Activated T-helper 17 cell treated with anti-CD3 and anti-CD28 coated beads, Interleukin-2, amount 50 U/mL, for 72 hours (primary cell): ENCODE data around the gene ZBTB9. TPM values are rescaled to one million over a fixed set of nuclear protein-coding genes. Genes with fewer than 3 reads are reported as not detected.
A peak's percentile ranks its signal among the peaks of the same experiment; 100 is the strongest.

Source experiments
- ATAC-seq: fragments of 150-1000 bp; cut with Tn5 transposase; replicated peaks from 2 replicates; pipeline ENCODE4 v1.10.0; 2021; ENCODE audit warnings: mild to moderate bottlenecking, moderate library complexity
- H3K27ac Mint-ChIP-seq: one replicate; pipeline ENCODE4 v1.8.0; 2022; ENCODE audit warnings: mixed read lengths
- H3K27me3 Mint-ChIP-seq: one replicate; pipeline ENCODE4 v1.8.0; 2022; ENCODE audit warnings: mixed read lengths
- H3K36me3 Mint-ChIP-seq: one replicate; pipeline ENCODE4 v1.8.0; 2022; ENCODE audit warnings: low read depth, mild to moderate bottlenecking, mixed read lengths
- H3K4me1 Mint-ChIP-seq: one replicate; pipeline ENCODE4 v1.8.0; 2022; ENCODE audit warnings: mixed read lengths
- H3K4me3 Mint-ChIP-seq: one replicate; pipeline ENCODE4 v1.8.0; 2022; ENCODE audit warnings: mild to moderate bottlenecking, mixed read lengths
- H3K9me3 Mint-ChIP-seq: one replicate; pipeline ENCODE4 v1.8.0; 2022; ENCODE audit warnings: mixed read lengths
- total RNA-seq, 2 donors: library from RNA; stranded (reverse); gene quantifications; one replicate each; pipeline ENCODE4 v1.2.3, GENCODE V29; 2022

Gene ZBTB9
- total RNA-seq, 2 donors from 2014 or later: 11.6 to 12.5 TPM

DNA sequence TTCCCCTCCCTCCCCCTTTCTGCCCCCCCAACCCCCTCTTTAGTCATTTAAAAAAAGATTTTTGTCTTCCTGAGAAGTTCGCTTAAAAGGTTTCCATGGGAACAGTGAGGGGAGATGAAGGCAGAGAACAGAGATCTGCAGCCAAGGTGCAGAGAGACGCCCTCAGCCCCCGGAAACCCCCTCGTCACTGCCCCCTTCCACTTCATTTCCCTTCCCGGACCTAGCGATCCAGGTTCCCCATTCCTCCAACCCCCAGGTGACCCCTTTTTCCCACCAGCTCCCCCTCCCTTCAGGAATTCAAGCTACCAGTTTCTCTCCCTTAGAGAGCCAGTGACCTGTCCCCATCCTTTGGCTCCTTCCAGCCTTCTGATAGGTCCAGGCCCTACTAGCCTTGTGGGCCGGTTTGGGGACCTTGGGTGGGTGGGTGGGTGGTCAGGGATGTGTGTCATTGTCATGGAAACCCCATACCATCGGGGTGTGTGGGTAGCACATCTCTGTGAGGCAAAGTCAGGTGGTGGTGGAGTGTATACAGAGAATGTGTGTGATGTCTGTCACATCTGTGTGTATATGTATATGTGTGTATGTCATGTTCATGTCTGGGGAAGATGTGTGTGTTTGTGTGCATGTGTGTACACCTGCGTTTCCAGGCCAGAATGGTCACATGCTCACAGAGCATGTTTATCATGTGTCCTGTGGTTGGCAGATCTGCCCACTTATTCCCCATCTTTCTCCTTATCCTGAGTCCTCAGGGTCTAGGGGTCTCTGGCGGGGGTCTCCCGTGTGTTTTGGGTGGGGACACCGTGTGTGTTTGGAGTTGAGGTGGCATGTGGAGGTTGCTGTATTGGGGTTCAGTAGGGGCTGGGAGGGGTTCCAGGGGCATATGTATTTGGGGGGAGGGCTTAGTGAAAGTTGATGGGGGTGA, 27.5 kb upstream of the ZBTB9 start:
- ATAC-seq: peak; percentile 31
- Mint-ChIP-seq H3K27me3 (no peaks in the 10 kb centered on the region), H3K36me3 (peaks cover 68% of the 10 kb centered on the region), H3K9me3 (no peaks in the 10 kb centered on the region), H3K27ac (peak overlapping the region; percentile 97), H3K4me3 (peak overlapping the region; percentile 96), H3K4me1 (peaks cover 71% of the 10 kb centered on the region)

DNA sequence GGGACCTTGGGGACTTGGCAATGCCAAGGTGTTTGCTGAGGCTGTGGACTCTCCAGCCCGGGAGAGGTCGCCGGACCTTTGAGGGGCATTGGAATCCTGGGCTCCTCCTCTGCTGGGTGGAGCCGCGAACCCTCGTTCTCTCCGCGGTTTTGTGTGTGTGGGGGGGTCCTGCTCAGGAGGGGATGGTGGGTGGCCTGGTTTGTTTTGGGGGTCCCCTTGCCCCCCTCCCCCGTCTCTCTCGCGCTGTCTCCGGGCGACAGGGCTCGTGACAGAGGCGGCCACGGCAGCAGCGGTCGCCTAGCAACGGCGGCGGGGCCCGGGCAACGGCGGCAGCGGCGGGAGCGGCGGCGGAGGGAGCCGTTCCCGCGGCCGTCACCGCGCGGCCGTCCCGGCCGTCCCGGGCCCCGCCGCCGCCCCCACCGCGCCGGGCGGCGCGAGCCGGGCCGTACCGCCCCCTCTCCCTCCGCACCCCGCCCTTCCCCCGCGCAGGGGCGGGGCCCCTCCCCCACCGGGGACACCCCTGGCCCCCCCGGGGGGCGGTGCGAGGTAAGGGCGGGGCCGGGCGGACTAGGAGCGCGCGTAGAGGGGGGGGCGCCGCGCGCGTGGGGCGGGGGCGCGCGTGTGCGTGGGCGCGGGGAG, 26.7 kb upstream of the ZBTB9 start:
- H3K4me1 Mint-ChIP-seq: peaks cover 69% of the 10 kb centered on the region
- peaks cover 76% of the 10 kb centered on the region for H3K36me3 Mint-ChIP-seq
- H3K27me3 Mint-ChIP-seq: no peaks in the 10 kb centered on the region
- ATAC-seq: no peak
- no peaks in the 10 kb centered on the region for H3K9me3 Mint-ChIP-seq
- H3K27ac Mint-ChIP-seq: peak overlapping the region; percentile 97
- peak overlapping the region; percentile 96 for H3K4me3 Mint-ChIP-seq

DNA sequence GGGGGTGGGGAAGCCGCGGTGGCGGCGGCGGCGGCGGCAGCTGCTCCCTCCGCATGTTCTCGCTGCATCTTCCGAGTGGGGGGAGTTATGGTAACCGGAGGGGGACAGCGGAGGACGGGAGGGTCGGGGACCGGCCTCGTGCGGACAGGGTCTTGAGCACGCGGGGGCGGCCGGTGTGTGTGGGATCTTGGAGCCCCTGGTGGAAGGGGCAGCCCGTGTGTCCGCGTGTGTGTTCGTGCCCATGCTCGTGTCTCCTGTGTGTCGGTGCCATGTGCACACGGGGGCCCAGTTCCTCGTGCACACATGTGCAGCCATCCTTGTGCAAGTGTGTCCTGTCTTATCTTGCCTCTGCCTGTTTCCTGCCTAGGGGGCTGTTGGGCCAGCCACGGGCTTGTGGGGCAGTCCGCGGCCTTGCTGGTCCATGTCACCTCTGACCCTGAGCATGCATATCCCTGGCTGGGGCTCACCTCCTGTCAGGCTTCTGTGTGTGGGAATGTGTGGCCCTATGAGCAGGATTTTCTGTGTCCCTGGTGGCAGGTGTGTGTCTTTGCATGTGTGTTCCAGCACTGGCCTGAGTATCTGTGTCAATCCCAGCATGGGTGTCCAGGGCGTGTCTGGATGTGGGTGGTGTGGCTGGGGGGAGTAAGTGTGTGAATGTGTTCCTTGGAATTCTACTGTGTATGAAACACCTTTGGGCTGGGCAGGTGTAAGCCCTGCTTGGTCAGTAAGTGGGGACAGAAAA, 26.0 kb upstream of the ZBTB9 start:
- ATAC-seq: no peak

DNA sequence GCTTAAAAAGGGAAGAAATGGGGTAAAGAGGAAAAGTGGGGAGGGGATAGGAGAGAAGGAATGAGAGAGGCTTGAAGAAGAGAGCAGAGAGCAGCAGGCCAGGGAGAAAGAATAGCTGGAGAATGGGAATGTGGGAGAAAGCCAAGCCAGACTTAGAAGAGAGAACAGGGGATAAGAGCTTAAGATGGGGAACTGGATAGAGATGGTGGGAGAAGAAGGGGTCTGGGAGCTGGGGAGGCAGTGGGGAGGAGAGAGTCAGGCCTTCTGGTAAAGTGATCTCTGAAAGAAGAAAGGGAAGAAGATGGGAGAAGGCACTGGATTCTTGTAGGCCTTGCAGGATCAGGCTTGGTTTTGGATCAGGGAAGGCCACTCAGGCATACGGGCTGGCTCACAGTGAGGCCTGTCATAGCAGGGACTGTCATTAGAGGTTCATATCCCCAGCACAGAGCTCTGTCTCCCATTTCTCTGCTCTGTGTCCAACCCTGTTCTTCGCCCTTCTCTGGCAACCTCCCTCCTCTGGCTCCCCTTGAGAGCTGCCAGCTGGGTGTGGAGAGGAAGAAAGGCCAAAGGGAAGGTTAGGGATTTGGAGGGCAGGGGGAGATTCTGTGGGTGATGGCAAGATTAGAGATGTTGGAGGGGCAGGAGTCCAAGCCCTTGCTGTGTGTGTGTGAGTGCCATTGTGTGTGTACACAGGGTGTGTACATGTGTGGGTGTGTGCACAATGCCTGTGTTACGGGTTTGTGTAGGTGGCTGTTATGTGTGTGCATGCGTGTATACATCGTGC, 25.2 kb upstream of the ZBTB9 start:
- ATAC-seq: no peak
- peak overlapping the region; percentile 90 for H3K27ac Mint-ChIP-seq
- peak overlapping the region; percentile 96 for H3K4me3 Mint-ChIP-seq
- peaks cover 61% of the 10 kb centered on the region for H3K4me1 Mint-ChIP-seq
- H3K27me3 Mint-ChIP-seq: no peaks in the 10 kb centered on the region
- H3K36me3 Mint-ChIP-seq: peaks cover 75% of the 10 kb centered on the region
- H3K9me3 Mint-ChIP-seq: no peaks in the 10 kb centered on the region

More for the DNA sequence above, 26.0 kb upstream of the ZBTB9 start:
- peaks cover 68% of the 10 kb centered on the region for H3K4me1 Mint-ChIP-seq
- peak overlapping the region; percentile 96 for H3K4me3 Mint-ChIP-seq
- H3K36me3 Mint-ChIP-seq: peaks cover 77% of the 10 kb centered on the region
- H3K9me3 Mint-ChIP-seq: no peaks in the 10 kb centered on the region
- H3K27ac Mint-ChIP-seq: peak overlapping the region; percentile 90
- H3K27me3 Mint-ChIP-seq: no peaks in the 10 kb centered on the region

DNA sequence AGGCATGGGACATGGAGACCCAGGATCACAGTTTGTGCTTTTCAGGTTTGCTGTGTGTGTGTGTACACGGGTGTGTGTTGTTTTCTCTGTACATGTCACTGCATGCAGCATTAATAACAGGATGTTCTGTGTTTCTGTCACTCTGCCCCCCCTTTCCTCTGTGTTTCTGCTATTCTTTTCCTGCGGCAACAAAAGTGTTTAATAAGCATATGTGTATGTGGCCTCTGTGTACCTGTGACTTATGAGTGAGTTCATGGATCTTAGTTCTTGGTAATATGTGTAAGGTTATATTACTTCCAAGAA, 24.7 kb upstream of the ZBTB9 start:
- H3K36me3 Mint-ChIP-seq: peaks cover 75% of the 10 kb centered on the region
- no peaks in the 10 kb centered on the region for H3K9me3 Mint-ChIP-seq
- peak overlapping the region; percentile 96 for H3K4me3 Mint-ChIP-seq
- peak; percentile 6 for ATAC-seq
- peaks cover 55% of the 10 kb centered on the region for H3K4me1 Mint-ChIP-seq
- H3K27me3 Mint-ChIP-seq: no peaks in the 10 kb centered on the region
- H3K27ac Mint-ChIP-seq: peak overlapping the region; percentile 90

DNA sequence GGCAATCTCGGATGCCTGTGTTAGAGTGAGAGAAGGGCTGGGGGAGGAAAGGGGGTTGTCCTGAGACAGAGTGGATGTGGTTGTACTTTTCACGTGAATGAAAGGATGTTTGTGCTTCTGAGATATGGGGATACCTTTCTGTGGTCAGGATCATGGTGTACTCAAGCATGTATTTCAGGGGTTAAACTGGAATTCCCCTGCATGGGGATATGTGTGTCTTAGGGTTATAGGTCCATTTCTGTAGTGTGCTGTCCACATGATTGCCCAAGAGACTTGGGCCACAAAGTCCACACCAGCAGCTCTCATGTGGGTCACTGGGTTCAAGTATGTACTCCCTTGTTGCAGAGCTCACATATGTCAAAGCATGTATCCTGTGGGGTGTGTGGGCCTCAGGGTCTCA, 24.0 kb upstream of the ZBTB9 start:
- Mint-ChIP-seq H3K27me3 (no peaks in the 10 kb centered on the region), H3K36me3 (peaks cover 75% of the 10 kb centered on the region), H3K9me3 (no peaks in the 10 kb centered on the region)

DNA sequence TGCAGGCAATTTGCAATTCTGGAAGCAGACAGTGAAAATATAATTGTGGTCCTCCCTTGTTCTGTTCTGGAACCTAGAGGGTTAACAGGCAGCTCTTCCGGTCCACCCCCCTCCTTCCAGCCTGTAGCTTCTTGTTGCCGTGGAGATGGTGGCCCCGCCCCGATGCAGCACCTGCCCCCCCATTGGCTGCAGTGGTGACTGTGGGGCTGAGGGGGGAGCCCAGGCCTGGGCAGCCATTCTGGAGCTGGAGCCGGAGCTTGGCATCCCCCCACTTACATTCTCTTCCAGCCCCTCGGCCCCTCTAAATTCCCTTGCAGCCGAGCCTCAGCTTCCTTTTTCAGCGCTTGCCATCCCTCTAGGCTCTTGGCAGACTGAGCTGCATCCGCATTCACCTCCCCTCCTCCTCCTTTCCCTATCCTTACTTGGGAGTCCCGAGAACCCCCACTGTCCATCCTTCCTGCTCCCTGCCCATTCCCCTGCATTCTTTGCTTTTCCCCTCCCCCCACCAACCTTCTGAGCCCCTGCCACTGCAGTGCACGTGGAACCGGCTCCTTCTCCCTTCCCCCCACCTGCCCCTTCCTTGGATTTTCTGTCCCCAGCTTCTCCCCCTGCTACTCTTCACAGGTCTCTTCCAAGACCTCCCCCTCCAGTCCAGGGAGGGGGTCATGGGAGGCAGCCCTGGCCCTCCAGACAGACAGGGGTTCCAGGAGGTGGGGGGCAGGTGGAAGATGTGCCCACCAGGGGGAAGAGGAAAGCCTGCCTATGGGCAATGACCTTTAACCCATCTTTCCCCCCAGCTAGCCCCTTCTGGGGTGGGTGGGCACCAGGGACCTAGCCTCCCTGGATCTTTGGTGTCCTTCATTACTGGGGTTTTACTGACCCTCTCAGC, 23.1 kb upstream of the ZBTB9 start:
- peak; percentile 45 for ATAC-seq
- H3K4me3 Mint-ChIP-seq: peak overlapping the region; percentile 96
- H3K27ac Mint-ChIP-seq: peak overlapping the region; percentile 90

More for the DNA sequence above, 24.0 kb upstream of the ZBTB9 start:
- Mint-ChIP-seq H3K4me3 (peak overlapping the region; percentile 96), H3K27ac (peak overlapping the region; percentile 90), H3K4me1 (peaks cover 49% of the 10 kb centered on the region)
- no peak for ATAC-seq

DNA sequence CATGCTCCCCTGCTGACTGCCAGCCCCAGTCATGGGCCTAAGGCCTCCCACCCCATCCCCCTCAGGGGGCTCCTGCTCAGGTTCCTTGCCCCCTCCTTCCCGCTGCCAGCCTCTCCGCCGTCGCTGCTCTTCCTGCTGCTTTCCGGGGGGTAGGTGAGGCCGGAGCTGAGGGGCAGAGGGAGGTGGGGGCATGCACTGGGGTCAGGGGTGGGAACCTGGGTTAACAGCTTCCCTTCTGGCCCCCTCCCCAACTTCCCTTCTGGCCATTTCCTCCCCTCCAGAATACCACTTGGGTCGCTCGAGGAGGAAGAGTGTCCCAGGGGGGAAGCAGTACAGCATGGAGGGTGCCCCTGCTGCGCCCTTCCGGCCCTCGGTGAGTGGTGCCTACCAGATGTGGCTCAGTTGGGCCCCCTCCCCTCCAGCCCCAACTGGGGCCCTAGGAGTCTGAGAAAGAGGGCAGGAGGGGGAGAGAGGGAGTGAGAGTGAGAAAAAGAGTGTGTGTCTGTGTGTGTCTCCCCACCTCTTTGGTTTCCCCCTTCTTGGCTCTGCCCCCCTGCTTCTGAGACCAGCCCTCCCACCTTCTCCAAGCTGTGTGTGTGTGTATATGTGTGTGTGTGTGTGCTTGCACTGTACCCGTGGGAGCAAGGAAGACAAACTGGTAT, 22.4 kb upstream of the ZBTB9 start:
- no peaks in the 10 kb centered on the region for H3K27me3 Mint-ChIP-seq
- peak overlapping the region; percentile 0 for H3K4me3 Mint-ChIP-seq
- H3K27ac Mint-ChIP-seq: peak overlapping the region; percentile 71
- ATAC-seq: no peak
- H3K36me3 Mint-ChIP-seq: peaks cover 75% of the 10 kb centered on the region
- H3K9me3 Mint-ChIP-seq: no peaks in the 10 kb centered on the region
- peaks cover 47% of the 10 kb centered on the region for H3K4me1 Mint-ChIP-seq

More for the DNA sequence above, 23.1 kb upstream of the ZBTB9 start:
- Mint-ChIP-seq H3K36me3 (peaks cover 75% of the 10 kb centered on the region), H3K27me3 (no peaks in the 10 kb centered on the region), H3K4me1 (peaks cover 48% of the 10 kb centered on the region), H3K9me3 (no peaks in the 10 kb centered on the region)

DNA sequence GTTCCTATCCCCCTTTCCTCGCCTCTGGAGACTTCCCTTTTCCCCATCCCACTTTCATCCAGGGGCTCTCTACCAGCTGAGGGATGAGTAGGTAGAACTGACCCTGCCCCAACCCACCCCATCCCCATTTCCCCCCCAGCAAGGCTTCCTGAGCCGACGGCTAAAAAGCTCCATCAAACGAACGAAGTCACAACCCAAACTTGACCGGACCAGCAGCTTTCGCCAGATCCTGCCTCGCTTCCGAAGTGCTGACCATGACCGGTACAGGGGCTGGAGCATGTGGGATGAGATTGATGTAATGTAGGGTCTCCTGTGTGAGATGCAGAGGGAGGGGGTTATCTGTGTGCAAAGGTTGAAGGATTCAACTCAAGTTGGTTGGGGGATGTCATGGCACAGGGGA, 21.8 kb upstream of the ZBTB9 start:
- Mint-ChIP-seq H3K4me1 (peaks cover 41% of the 10 kb centered on the region), H3K27me3 (no peaks in the 10 kb centered on the region), H3K9me3 (no peaks in the 10 kb centered on the region), H3K27ac (peak overlapping the region; percentile 71), H3K4me3 (peak overlapping the region; percentile 0), H3K36me3 (peaks cover 75% of the 10 kb centered on the region)
- ATAC-seq: no peak

DNA sequence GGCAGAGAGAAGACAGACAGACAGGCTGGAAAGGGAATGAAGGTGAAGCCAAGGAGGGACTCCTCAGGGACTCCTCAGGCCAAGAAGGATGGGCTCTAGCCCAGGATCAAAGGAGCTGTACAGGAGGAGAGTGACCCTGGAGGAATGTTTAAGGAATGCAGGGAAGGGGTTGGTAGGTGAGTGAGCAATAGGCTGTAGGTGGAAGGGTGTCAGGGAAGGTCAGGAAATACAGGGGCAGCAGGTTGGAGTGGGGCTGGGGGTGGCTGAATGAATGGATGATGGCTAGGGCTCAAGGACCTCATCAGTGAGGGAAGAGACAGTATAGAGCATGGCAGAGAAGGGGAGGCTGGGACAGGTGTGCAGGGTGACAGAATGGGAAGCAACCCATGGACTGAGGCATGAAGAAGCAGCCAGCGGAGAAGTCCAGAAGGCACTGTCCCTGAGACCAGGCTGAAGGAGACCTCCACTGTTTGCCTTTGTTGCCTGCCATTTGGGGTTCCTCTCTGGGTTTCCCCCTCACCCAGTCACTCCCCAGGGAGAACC, 21.3 kb upstream of the ZBTB9 start:
- Mint-ChIP-seq H3K27ac (peak overlapping the region; percentile 71), H3K36me3 (peaks cover 79% of the 10 kb centered on the region), H3K9me3 (no peaks in the 10 kb centered on the region), H3K4me1 (peaks cover 41% of the 10 kb centered on the region), H3K4me3 (peak overlapping the region; percentile 0), H3K27me3 (no peaks in the 10 kb centered on the region)
- ATAC-seq: no peak

DNA sequence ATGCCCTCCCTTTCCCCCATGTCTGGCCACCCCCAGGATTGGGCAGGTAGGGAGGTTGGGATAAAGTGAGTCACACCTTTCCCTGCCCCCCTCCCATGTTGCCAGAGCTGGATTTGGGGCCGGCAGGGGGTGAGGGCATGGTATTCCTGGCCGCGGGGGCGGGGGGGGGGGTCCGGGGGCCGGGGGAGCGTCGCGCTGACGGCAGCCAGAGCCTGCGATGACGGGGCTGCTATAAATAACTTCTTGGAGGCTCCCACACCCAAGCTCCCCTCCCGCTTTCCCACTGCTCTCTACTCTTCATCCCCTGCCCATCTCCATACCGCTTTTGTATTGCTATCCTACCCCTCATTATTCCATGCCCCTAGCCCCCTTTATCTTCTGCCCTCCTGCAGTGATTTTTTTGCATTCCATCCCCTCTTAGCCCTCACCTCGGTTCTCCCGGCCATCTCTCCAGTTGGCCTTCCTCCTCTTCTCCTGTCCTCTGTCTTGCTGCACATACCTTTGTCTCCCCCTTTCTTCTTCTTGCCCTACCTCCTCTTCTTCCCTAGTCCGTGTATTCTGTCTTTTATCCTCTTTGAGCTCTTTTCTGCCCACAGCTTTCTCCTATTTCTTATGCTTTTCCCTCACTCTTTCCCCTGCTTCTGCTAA, 20.7 kb upstream of the ZBTB9 start:
- H3K9me3 Mint-ChIP-seq: no peaks in the 10 kb centered on the region
- no peak for ATAC-seq
- peaks cover 80% of the 10 kb centered on the region for H3K36me3 Mint-ChIP-seq
- H3K4me1 Mint-ChIP-seq: peaks cover 37% of the 10 kb centered on the region
- no peaks in the 10 kb centered on the region for H3K27me3 Mint-ChIP-seq
- peak overlapping the region; percentile 6 for H3K27ac Mint-ChIP-seq
- no peak overlapping the region for H3K4me3 Mint-ChIP-seq

DNA sequence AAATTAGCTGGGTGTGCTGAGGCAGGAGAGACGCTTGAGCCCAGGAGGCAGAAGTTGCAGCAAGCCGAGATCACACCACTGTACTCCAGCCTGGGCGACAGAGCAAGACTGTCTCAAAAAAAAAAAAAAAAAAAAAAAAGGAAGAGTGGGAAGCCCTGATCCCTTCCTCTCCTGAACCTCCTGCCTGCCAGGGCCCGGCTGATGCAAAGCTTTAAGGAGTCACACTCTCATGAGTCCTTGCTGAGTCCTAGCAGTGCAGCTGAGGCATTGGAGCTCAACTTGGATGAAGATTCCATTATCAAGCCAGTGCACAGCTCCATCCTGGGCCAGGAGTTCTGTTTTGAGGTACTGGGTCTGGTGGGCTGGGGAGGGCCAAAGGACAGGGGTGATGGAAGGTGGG, 19.4 kb upstream of the ZBTB9 start:
- Mint-ChIP-seq H3K27me3 (no peaks in the 10 kb centered on the region), H3K4me3 (no peak overlapping the region), H3K9me3 (no peaks in the 10 kb centered on the region), H3K36me3 (peaks cover 80% of the 10 kb centered on the region), H3K27ac (no peak overlapping the region), H3K4me1 (peaks cover 30% of the 10 kb centered on the region)
- ATAC-seq: no peak
